Gastroesophageal sphincter (tissue), 4 donors: Measurements from ENCODE around the gene MIA2. TPM values are rescaled to one million over a fixed set of nuclear protein-coding genes. Genes with fewer than 3 reads are reported as not detected.

ENCODE experiments used
- ATAC-seq: fragments of 150-250 bp; one replicate; pipeline ENCODE4 v1.9.1; 2016; ENCODE audit warnings: mild to moderate bottlenecking, moderate library complexity
- H3K27ac ChIP-seq, 4 donors: fragments of 200-600 bp; sonication (generic) in 3 of 4; 1 replicate in 3 of 4; 2 replicates in 1 of 4; pipeline ENCODE4 v1.5.1; 2016 to 2019
- H3K27me3 ChIP-seq: fragments of 200-600 bp; sonication (generic); one replicate; pipeline ENCODE4 v1.5.1; 2019
- H3K36me3 ChIP-seq, 2 donors: fragments of 200-600 bp; sonication (generic); one replicate each; pipeline ENCODE4 v1.5.1; 2019; ENCODE audit warnings: control low read depth in 1 of 2
- H3K4me1 ChIP-seq, 3 donors: fragments of 200-600 bp; sonication (generic); 1 replicate in 2 of 3; 2 replicates in 1 of 3; pipeline ENCODE4 v1.5.1; 2016 to 2019; ENCODE audit warnings: control low read depth in 2 of 3
- H3K4me3 ChIP-seq, 2 donors: fragments of 200-600 bp; sonication (generic); one replicate each; pipeline ENCODE4 v1.5.1; 2019; ENCODE audit warnings: mild to moderate bottlenecking in 1 of 2, moderate library complexity in 1 of 2
- H3K9me3 ChIP-seq, 3 donors: fragments of 200-600 bp; sonication (generic); one replicate each; pipeline ENCODE4 v1.5.1; 2017 to 2019; ENCODE audit warnings: control low read depth in 2 of 3
- EP300 ChIP-seq: sonication (generic); formaldehyde crosslinking; IDR thresholded peaks from one replicate; pipeline ENCODE4 v1.6.1; 2017; ENCODE audit warnings: antibody characterized with exemption, mild to moderate bottlenecking
- POLR2A ChIP-seq, 2 donors: fragments of 450-650 bp; IDR thresholded peaks; one replicate each; pipeline ENCODE4 v1.6.1; 2017; ENCODE audit warnings: antibody characterized with exemption in 2 of 2, mild to moderate bottlenecking in 2 of 2, moderate library complexity in 1 of 2
- POLR2AphosphoS5 ChIP-seq: sonication (generic); formaldehyde crosslinking; IDR thresholded peaks from one replicate; pipeline ENCODE4 v1.6.1; 2017; ENCODE audit warnings: antibody characterized with exemption
- WGBS, 2 donors: methylation state at CpG; one replicate each; pipeline ENCODE4 v1.1.5; 2018; ENCODE audit warnings: low coverage in 1 of 2; 5-methylcytosine and 5-hydroxymethylcytosine counted together
- total RNA-seq, 4 donors: library from RNA; depleted of rRNA; stranded (reverse); fragments of >200 nt; gene quantifications; one replicate each; pipeline ENCODE4 v1.1.0, GENCODE V29; 2016
- TF ChIP-seq, protein P1 (sequence below), 4 experiments: fragments of 200-600 bp in 2 of 4; fragments of 450-650 bp in 2 of 4; sonication (generic) in 1 of 4; IDR thresholded peaks; one replicate each; pipeline ENCODE4 v1.5.1; 2017 to 2019; ENCODE audit warnings: antibody characterized with exemption in 4 of 4, mild to moderate bottlenecking in 2 of 4, moderate library complexity in 2 of 4

Gene MIA2
- total RNA-seq, 4 donors from 2014 or later: 13.5 to 21.3 (median 16.3) TPM

DNA sequence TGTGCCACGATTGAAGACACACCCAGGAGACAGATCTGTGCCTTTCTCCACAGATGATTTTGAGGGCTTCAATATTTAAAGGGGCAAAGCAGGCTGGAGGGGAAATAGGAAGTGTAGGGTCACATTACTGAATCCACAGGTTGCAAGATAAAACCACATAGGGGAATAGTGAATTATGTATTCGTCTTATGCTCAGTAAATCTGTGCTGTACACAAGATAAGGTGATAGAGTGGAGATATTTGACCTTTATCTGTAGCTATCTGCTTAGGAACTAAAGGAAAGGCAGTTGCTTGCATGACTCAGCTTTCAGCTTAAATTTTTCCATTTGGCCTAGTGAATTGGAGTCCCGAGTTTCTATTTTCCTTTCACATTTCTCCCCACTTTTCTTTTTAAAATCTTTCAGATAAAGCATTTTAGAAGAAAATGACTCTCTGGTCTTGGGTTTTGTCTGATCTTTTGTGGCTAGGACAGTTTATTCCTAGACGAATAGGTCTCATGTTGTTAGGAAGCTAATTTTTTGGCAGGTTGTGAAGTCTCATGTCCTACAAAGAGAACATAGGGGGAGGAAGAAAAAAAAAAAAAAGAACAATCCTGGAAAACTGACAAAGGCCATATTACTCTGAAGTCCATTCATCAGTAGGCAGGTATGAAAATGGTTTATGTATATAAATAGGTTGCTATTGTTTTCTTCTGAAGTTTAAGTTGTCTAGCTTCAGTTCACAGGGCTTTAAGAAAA, 143.1 kb downstream of the MIA2 start:
- Histone ChIP-seq H3K4me3 (no peak overlapping the region), H3K4me1 (peaks cover 0 to 15% (median 3%) of the 10 kb centered on the region in 3 donors), H3K27ac (peak overlapping the region; percentile 21 to 73 (median 68)), H3K36me3 (no peaks in the 10 kb centered on the region), H3K9me3 (no peaks in the 10 kb centered on the region), H3K27me3 (no peaks in the 10 kb centered on the region)
- ATAC-seq: no peak
- 9 to 13% methylated on average over 4 of the region's 4 CpGs for WGBS, 2 donors
- TF ChIP-seq, protein P1, sequence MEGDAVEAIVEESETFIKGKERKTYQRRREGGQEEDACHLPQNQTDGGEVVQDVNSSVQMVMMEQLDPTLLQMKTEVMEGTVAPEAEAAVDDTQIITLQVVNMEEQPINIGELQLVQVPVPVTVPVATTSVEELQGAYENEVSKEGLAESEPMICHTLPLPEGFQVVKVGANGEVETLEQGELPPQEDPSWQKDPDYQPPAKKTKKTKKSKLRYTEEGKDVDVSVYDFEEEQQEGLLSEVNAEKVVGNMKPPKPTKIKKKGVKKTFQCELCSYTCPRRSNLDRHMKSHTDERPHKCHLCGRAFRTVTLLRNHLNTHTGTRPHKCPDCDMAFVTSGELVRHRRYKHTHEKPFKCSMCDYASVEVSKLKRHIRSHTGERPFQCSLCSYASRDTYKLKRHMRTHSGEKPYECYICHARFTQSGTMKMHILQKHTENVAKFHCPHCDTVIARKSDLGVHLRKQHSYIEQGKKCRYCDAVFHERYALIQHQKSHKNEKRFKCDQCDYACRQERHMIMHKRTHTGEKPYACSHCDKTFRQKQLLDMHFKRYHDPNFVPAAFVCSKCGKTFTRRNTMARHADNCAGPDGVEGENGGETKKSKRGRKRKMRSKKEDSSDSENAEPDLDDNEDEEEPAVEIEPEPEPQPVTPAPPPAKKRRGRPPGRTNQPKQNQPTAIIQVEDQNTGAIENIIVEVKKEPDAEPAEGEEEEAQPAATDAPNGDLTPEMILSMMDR (IDR thresholded peaks at IDR 0.05): no peak
- TF ChIP-seq POLR2A (IDR thresholded peaks at IDR 0.05) (no peak), EP300 (no peak)

DNA sequence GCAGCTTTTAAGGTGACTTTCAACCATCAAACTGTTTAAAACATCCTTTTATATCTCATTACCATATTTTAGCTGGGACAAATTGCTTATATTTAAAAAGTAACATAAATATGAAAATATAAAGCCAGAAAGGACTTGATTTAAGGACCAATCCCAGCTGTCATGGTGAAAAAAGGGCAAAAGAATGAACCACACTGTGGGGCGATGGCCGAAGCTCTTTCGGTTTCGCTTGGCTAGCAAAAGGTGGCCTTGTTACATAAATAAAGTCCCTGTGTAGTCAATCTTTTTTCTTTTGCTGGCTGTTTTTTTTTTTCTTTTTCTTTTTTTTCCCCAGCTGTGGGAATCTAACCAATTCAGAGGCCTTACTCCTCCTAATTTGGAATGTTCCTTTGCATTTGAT, 147.7 kb downstream of the MIA2 start:
- no peaks in the 10 kb centered on the region for H3K27me3 ChIP-seq
- H3K4me1 ChIP-seq: peaks cover 0 to 14% (median 3%) of the 10 kb centered on the region in 3 donors
- H3K4me3 ChIP-seq: no peak overlapping the region
- no peak for TF ChIP-seq POLR2AphosphoS5
- no peak for TF ChIP-seq EP300
- TF ChIP-seq, protein P1 (IDR thresholded peaks at IDR 0.05): no peak
- no peak for TF ChIP-seq POLR2A (IDR thresholded peaks at IDR 0.05)
- H3K9me3 ChIP-seq: no peaks in the 10 kb centered on the region
- peaks cover 0 to 10% of the 10 kb centered on the region in 2 donors for H3K36me3 ChIP-seq
- 85 to 94% methylated on average over 4 of the region's 4 CpGs for WGBS, 2 donors
- H3K27ac ChIP-seq: no peak overlapping the region
- no peak for ATAC-seq

DNA sequence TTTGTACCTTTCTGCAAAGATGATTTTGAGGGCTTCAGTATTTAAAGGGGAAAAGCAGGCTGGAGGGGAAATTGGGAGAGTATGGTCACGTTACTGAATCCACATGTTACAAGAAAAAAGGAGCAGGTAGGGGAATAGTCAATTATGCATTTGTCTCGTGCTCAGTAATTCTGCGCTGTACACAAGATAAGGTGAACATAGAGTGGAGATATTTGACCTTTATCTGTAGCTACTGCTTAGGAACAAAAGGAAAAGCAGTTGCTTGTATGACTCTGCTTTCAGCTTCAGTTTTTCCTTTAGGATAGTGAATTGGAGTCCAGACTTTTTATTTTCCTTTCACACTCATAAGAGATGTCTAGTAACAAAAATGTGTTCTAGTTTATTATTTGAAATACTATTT, 148.7 kb downstream of the MIA2 start:
- no peak overlapping the region for H3K27ac ChIP-seq
- H3K4me1 ChIP-seq: peaks cover 0 to 3% (median 0%) of the 10 kb centered on the region in 3 donors
- WGBS, 2 donors: 79 to 89% methylated on average over 2 to 3 of the region's 3 CpGs
- H3K4me3 ChIP-seq: no peak overlapping the region
- no peaks in the 10 kb centered on the region for H3K9me3 ChIP-seq
- H3K27me3 ChIP-seq: no peaks in the 10 kb centered on the region
- no peak for ATAC-seq
- H3K36me3 ChIP-seq: peaks cover 0 to 10% of the 10 kb centered on the region in 2 donors
- TF ChIP-seq POLR2A (IDR thresholded peaks at IDR 0.05) (no peak), POLR2AphosphoS5 (no peak), EP300 (no peak)
- TF ChIP-seq, protein P1 (IDR thresholded peaks at IDR 0.05): no peak

DNA sequence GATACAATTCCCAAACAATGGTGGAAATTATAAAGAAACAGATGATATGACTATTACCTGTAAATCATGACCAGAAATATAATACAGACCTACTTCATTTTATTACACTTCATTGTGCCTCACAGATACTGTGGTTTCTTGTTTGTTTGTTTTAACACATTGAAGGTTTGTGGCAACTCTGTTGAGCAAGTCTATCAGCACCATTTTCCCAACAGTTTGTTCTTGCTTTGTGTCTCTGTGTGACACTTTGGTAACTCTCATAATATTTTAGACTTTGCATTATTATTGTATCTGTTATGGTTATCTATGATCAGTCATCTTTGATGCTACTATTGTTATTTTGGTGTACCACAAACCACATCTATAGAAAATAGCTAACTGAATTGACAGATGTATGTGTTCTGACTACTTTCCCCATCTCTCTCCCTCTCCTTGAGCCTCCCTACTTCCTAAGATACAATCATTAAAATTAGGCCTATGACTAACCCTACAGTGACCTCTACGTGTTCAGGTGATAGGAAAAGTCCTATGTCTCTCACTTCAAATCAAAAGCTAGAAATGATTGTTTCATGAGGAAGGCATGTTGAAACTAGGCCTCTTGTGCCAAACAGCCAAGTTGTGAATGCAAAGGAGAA, 149.4 kb downstream of the MIA2 start:
- Histone ChIP-seq H3K4me3 (no peak overlapping the region), H3K9me3 (no peaks in the 10 kb centered on the region), H3K36me3 (peaks cover 0 to 10% of the 10 kb centered on the region in 2 donors), H3K27ac (no peak overlapping the region), H3K27me3 (no peaks in the 10 kb centered on the region), H3K4me1 (no peaks in the 10 kb centered on the region)
- ATAC-seq: no peak
- 100% methylated on average over 1 of the region's 1 CpG for WGBS, 2 donors
- no peak for TF ChIP-seq POLR2AphosphoS5
- TF ChIP-seq, protein P1 (IDR thresholded peaks at IDR 0.05): no peak

DNA sequence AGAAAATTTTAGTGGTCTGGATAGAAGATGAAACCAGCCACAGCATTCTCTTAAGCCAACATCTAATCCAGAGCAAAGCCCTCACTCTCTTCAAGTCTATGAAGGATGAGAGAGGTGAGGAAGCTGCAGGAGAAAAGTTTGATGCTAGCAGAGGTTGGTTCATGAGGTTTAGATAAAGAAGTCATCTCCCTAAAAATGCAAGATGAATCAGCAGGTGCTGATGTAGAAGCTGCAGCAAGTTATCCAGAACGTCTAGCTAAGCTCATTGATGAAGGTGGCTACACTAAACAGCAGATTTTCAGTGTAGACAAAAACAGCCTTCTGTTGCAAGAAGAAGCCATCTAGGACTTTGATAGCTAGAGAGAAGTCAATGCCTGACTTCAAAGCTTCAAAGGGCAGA, 150.0 kb downstream of the MIA2 start:
- Histone ChIP-seq H3K4me1 (no peaks in the 10 kb centered on the region), H3K27me3 (no peaks in the 10 kb centered on the region), H3K4me3 (no peak overlapping the region), H3K36me3 (peaks cover 0 to 10% of the 10 kb centered on the region in 2 donors), H3K9me3 (no peaks in the 10 kb centered on the region), H3K27ac (no peak overlapping the region)
- 43 to 77% methylated on average over 1 of the region's 1 CpG for WGBS, 2 donors
- no peak for TF ChIP-seq EP300
- TF ChIP-seq, protein P1 (IDR thresholded peaks at IDR 0.05): no peak
- no peak for TF ChIP-seq POLR2A (IDR thresholded peaks at IDR 0.05)
- no peak for TF ChIP-seq POLR2AphosphoS5
- ATAC-seq: no peak
